K562 (cell line): Measurements from ENCODE around the gene REEP3. TPM values are rescaled to one million over a fixed set of nuclear protein-coding genes. Genes with fewer than 3 reads are reported as not detected.

Source experiments
- CCAR2 ChIP-seq: fragments of 200-400 bp; formaldehyde crosslinking; IDR thresholded peaks from 2 replicates; pipeline ENCODE4 v1.6.1; 2017; ENCODE audit warnings: mild to moderate bottlenecking, low read depth, low read length
- E2F5 ChIP-seq: sonication (generic); formaldehyde crosslinking; IDR thresholded peaks from 2 replicates; pipeline ENCODE4 v1.8.0; 2022; ENCODE audit warnings: mild to moderate bottlenecking, missing genetic modification reagents
- MGA ChIP-seq: fragments of 450-650 bp; IDR thresholded peaks from 2 replicates; pipeline ENCODE4 v1.6.1; 2016; ENCODE audit warnings: mild to moderate bottlenecking, moderate library complexity
- PRDM10 ChIP-seq: fragments of 450-650 bp; IDR thresholded peaks from 2 replicates; pipeline ENCODE4 v1.6.1; 2018; ENCODE audit not compliant: partially characterized antibody
- PREB ChIP-seq: sonication (generic); formaldehyde crosslinking; IDR thresholded peaks from 2 replicates; pipeline ENCODE4 v1.8.1; 2023; ENCODE audit warnings: mild to moderate bottlenecking, missing genetic modification reagents
- THRAP3 ChIP-seq: fragments of 450-650 bp; IDR thresholded peaks from 2 replicates; pipeline ENCODE4 v1.6.1; 2016; ENCODE audit warnings: mild to moderate bottlenecking, inconsistent platforms, borderline replicate concordance
- ZNF224 ChIP-seq: sonication (generic); formaldehyde crosslinking; IDR thresholded peaks from 2 replicates; pipeline ENCODE4 v1.8.0; 2022; ENCODE audit warnings: mild to moderate bottlenecking, missing genetic modification reagents
- ZNF584 ChIP-seq: fragments of 200-800 bp; sonication (Bioruptor generic); IDR thresholded peaks from 2 replicates; pipeline ENCODE4 v1.6.1; 2016; ENCODE audit warnings: low read depth, mild to moderate bottlenecking, missing genetic modification characterization, missing compliant biosample characterization
- polyA plus RNA-seq, 8 experiments: library from polyadenylated mRNA; depleted of rRNA in 4 of 8; stranded (reverse) in 5 of 8; unstranded in 3 of 8; fragments of >200 nt; fragmentation: Nextera tagmentation in 2 of 8; fragmentation: Illumina TruSeq in 1 of 8; extraction: Ambion mirVana in 2 of 8; extraction: Trizol in 1 of 8; gene quantifications; 2 replicates each; pipeline versions ENCODE4 v1.2.1 to v1.2.3, GENCODE V29; 2011 to 2014; ENCODE audit warnings: inconsistent platforms in 1 of 8, missing spikeins in 1 of 8
- total RNA-seq, 7 experiments: library from RNA; depleted of rRNA in 6 of 7; stranded (reverse); fragments of >200 nt in 6 of 7; fragmentation: Illumina TruSeq in 2 of 7; extraction: Trizol in 2 of 7; gene quantifications; 2 replicates each; pipeline versions ENCODE4 v1.2.1 to v1.2.3, GENCODE V29; 2011 to 2021; ENCODE audit warnings: low replicate concordance in 1 of 7

The REEP3 gene
- total and polyA plus RNA-seq, 9 of the 15 experiments (the other 6 are each of a cell fraction or from before 2014, with no cell fraction given), result 3.4 to 13.4 (median 9.2) TPM

- TF ChIP-seq MGA, result 0 out of 2 replicates have a peak, but pooled peaks have one; percentile 42
- TF ChIP-seq THRAP3, result no peak
- no peak for TF ChIP-seq CCAR2
- TF ChIP-seq ZNF224 (CRISPR knock-in tag), result no peak
- TF ChIP-seq E2F5 (CRISPR knock-in tag), result no peak
- 0 out of 2 replicates have a peak, but pooled peaks have one; percentile 41 for TF ChIP-seq PREB (CRISPR knock-in tag)
- peak; percentile 53; the same call in 1 of the 2 replicates for TF ChIP-seq ZNF584
- TF ChIP-seq PRDM10, result peak; percentile 68
Measured at GRCh38 chr10:63628526-63629362, 107.5 kb downstream of the REEP3 start (continued).
